HG03135 (cell line): ENCODE data around the gene PTCD3.

Experiments used
- ATAC-seq: cut with Tn5 transposase; IDR thresholded peaks from one replicate; pipeline ENCODE4 v1.9.1; 2021; ENCODE audit warnings: mild to moderate bottlenecking, moderate library complexity; ENCODE audit not compliant: unreplicated experiment

PTCD3 gene

DNA sequence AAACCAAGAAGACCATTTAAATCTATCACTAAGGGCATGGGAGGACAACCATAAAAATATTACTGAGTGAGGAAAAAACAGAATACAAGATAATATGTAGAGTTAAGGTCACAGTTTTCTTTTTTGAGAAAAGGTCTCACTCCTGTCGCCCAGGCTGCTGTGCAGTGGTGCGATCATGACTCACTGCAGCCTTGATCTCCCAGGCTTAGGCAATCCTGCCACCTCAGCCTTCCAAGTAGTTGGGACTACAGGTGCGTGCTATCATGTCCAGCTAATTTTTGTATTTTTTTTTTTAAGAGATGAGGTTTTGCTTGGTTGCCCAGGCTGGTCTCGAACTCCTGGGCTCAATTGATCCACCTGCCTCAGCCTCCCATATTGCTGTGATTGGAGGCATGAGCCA is 24.3 kb upstream of the PTCD3 start:
- ATAC-seq = no peak

DNA sequence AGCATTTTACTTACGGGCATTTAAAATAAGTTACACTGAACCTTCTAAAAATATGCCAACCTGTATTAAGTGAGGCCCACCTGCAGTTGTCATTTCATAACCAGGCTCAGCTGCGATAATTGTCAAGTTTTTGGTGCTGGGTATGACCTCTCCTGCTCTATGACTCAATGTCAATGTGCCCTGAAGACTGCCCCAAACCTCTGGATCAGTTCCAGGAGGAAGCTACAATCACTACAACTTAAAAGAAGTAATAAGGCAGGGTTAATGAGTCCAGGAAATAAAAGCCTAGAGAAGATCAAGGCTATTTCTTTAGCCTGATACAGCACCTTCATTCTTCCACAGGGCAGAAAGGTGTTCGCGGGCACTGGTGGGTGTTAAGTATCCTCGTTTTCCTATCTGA is 23.3 kb upstream of the PTCD3 start:
- ATAC-seq = no peak

DNA sequence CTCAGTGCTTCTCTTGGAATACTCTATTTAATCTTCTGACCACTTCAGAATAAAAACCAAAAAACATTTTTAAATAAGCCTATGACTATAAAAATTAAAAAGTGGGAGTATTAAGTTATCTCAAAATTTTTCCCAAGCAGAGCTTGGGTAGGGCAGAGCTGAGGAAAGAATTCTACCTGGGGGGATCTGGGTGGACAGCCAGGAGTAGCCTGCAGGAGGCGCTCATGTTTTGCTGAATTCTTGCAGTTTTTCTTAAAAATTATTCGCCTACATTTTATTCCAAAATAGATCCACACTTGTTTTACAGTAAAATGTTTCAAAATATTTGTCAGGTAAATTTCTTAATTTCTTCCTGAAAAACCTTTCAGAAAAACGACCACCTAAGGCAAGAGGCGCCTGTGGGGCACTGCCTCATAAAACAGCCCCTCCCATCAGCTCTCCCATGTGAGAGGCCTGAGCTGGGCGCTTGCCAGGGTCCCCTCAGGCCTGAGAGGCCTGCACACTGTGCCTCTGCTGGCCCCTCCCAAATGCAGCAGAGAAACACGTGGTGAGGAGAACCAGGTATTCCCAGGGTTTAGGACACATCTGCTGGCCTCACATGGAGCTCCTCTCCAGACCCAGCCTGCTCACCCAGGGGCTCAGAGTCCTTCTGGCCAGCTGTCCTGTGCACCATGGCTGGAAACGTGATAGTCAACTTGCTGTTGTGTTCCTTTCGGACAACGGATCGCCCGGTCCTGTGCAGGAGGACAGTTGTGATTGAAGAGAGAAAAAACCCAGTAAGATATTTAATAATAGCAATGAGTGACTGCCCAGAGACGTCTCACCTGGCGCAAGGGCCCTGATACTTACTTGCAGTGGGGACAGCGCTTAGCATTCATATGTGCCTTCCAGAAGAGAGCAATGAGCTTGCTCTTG is 17.8 kb upstream of the PTCD3 start:
- no peak for ATAC-seq

DNA sequence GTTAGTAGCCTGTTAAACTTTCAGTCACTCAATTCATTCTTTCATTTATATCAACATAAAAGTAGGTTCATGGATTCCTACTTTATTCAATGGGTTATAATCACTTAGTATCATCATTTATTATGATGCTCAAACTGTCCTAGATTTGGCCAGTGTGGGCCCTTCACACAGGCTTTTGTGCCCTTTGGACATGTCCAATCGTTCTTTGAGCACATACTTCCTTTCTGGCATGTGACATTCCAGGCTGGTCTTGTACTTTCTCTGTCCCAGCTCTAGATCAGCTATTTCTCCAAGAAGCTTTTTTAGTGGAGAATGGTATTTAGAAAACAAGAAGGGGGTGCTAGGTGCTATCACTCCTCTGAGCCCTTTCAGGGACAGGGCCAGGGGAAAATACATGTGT is 11.8 kb upstream of the PTCD3 start:
- ATAC-seq = no peak

DNA sequence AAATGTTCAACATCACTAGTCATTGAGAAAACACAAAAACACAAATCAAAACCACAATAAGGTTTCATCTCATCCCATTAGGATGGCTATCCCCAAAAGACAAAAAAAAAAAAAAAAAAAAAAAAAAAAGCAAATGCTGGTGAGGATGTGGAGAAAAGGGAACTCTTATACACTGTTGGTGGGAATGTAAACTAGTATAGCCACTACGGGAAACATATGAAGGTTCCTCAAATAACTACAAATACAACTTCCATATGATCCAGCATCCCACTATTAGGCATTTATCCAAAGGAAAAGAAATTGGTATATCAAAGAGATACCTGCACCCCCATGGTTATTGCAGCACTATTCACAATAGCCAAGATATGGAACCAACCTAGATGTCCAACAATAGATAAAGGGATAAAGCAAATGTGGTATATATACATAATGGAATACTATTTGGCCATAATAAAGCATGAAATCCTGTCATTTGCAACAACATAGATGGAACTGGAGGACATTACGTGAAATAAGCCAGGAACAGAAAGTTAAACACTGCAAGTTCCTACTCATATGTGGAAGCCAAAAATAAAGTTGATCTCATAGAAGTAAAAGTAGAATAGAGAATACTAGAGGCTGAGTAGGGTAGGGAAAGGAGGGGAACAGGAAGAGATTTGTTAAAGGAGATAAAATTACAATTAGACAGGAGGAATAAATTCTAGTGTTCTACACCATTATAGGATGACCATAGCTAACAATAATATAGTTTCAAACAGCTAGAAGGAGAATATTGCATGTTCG is 8.7 kb upstream of the PTCD3 start:
- no peak for ATAC-seq

DNA sequence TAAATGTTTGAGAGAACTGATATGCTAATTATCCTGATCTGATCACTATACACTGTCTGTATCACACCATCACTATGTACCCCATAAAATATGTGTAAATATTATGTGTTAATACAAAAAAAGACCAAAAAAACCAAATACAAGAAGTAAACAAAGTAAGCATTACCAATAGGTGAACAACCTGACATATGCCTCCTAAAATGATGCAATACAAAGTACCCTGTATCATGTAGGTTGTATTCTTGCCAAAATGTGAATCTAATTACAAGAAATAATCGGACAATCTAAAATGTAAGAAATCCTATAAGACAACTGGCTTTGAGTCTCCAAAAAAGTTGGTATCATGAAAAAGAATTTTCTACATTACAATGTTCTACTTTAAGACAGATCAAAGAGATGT is 8.1 kb upstream of the PTCD3 start:
- ATAC-seq = no peak

DNA sequence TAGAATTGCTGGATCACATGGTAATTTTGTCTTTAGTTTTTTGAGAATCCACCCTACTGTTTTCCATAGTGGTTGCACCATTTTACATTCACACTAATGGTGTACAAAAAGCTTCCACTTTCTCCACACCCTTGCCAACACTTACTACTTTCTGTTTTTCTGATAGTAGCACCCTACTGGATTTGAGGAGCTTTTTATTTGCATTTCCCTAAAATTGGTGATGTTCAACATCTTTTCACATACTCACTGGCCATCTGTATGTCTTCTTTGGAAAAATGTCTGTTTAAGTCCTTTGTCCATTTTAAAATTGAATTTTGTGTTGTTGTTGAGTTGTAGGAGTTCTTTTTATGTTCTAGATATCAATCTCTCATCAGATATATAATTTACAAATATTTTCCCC is 3.9 kb upstream of the PTCD3 start:
- ATAC-seq = no peak

DNA sequence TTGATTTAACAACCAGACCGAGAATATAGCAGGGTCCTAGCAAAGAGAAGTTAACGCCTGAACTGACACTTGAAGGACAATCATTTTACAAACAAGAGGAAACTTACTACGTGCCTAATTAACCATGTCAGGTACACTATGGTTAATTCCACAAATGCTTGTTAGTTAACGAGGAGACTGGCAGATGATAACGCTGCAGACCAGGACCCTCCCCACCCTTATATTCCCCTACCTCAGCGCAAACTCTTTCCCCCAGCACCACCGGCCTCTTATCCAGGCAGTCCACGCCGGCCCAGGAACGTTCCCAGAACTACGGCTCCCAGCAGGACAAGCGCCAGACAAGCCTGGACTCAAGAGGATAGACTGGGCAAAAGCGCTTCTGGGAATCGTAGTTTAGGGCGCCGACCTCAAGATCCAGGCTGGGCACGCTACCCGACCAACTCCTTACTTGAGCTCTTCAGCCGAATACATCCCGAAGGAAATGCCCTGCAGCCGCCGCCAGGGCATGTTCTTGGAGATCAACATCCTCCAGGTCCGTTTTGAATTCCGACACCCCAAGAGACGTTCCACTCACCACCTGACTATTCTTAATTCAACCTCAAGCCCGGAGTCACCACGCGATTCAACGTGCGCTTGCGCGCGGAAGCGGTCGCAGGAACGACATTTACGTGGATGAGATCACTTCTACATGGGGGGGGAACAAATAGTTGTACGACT is 625 bp upstream of the PTCD3 start, which contains the start of gene POLR1A:
POLR1A (minus strand) TSS at position 635 of the 717 bp plus-strand sequence; CDS start at position 525, 110 bp downstream.
- peak; percentile 75 for ATAC-seq

DNA sequence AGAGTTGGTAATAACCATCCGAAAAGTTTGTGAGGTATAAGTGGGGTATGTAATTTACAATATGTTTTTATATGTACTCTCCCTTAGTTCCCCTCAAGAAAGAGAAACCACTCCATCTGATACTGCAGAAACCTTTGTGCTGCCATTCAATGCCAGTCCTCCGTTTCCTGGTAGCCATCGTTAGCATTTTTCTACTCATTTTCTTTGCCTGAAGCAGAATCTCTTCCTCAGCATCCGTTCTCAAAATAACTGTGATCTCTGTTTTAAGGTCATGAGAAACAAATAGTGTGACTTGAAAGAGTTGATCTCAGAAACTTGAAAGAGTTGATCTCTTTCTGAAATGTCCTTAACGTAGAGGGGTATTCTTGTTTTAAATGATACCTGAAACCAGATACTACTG is 996 bp downstream of the PTCD3 start:
- ATAC-seq = no peak

DNA sequence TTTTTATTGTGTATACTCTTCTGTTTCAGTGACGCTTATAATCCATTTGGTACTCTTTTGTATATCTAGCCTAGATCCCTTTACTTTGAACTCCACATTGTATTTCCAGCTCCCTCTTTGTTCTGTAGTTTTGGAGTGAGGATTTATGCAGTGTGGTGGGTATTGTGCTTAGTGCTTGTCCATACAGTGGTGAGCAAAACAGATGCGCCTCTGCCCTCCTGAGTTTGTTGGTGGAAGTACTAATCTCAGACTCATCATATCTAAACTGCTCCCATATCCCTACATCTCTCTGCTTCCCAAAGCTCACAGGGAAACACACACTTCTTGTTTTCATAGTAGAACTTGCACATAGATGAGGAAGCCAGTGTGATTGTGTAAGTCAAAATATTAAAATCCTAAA is 12.1 kb downstream of the PTCD3 start:
- ATAC-seq = no peak

DNA sequence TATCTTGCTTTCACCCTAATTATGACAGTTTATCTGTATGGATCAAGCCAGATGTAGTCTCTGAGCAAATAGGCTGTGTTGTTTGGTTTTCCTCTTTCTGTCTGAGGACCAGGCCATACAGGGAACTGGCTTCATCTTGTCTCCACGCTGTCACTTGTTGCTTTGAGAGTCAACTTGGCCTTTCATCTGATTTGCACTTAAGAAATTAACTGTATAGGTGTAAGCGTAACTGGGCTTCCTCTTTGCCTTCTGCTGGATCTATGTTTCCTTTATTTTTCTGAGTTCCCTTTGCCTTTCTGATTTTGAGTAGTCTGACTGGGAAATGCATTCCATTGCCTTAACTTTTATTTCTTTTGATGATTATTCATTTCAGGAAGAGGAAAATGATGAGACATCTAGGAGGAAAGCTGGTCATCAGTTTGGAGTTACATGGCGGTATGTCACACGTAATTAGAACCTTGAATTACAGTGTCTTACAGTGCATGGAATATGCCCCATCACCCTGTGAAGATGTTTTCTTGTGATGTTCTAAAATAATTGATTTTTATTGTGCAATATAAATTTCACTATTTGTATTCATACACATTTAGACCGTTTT is 17.4 kb downstream of the PTCD3 start:
- ATAC-seq = no peak

DNA sequence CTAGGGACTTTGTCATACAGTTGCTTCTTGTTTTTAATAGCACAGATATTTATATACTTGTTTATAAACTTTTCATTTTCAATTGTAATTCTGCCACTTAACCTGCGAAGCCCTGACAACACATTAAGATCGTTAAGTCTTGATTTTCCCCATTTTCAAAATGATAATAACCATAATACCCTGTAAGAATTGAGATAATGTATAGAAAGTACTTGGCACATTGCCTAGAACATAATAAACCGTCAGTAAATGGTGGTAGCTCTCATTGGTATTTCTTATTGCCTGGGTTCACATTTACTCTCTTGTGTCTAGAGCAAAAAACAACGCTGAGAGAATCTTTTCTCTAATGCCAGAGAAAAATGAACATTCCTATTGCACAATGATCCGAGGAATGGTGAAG is 18.6 kb downstream of the PTCD3 start:
- ATAC-seq = no peak

DNA sequence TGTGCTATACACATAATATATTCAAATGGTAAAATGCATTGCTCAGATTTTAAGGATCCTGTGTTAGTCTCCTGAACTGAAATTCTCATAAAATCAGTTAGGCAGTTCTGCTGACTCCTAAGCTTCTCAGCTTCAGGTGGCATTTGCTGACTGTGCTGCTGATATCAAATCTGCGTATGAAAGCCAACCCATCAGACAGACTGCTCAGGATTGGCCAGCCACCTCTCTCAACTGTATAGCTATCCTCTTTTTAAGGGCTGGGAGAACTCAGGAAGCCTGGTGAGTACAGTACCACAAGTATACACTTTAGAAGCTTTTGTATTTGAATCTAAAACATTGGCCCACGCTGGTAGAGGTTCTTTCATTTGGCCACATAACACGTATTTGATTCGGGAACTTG is 28.7 kb downstream of the PTCD3 start:
- no peak for ATAC-seq

DNA sequence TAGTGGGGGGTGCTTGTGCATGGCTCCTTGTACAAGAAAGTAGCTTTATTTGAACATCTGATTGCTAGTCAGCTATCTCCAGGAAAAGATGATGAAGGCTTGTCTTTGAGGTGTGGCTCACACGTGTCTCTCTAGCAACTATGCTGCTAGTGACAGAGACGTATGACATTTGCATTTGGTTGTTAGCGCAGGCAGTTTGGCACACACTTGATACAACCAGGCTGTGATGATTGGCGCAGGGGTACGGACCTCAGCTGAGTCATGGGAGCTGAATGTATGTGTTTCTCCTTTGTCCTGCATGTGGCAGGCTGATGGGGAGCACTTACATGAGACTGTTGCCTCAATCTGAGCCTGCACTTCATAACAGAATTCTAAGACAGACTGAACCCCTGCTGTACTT is 29.6 kb downstream of the PTCD3 start:
- no peak for ATAC-seq

DNA sequence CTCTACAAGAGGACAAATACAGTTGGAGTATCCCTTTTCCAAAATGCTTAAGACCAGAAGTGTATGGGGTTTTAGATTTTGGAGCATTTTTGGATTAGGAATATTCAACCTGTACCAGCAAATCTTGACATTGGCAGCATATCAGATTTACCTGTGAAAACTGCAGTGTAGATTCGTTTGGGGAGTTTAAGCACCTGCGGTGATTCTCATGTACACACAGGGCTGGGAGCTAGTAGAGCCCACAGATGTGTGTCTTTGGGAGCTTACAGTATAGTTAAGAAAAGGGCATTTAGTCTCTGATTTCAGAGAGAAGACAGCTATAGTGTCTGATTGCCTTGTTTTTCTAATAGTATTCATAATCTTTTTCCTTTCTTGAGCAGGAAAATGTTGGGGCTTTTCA is 30.1 kb downstream of the PTCD3 start:
- no peak for ATAC-seq

DNA sequence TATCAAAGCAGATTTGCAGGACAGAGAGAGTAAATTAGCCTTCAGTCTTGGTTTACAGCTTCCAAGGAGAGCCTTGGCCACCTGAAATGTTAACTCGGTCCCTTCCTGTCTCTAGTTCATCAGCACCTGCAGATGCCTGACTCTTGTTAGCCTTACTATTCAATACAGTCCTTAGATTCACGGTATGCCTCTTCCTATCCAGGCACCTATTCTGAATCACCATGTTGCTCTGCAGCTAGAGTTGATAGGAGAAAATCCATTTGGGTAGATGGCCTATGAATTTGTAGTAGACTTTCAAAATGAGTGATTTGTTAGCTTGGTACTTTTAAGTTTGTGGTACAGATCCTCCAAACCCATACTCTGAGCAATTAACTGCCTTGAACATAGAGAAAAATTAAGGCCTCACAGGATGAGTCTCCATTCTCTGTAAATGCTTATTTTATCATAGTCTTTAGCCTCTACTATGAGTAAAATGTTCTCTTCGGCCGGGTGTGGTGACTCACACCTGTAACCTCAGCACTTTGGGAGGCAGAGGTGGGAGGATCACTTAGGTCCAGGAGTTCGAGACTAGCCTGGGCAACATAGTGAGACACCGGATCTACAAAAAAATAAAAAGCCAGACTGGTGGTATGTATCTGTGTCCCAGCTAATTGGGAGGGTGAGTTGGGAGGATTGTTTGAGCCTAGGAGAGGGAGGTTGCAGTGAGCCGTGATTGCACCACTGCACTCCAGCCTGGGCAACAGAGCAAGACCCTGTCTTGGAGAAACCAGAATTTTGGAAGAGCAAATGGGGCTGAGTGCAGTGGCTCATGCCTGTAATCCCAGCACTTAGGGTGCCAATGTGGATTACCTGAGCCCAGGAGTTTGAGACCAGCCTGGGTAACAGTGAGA is 32.9 kb downstream of the PTCD3 start:
- ATAC-seq = no peak

DNA sequence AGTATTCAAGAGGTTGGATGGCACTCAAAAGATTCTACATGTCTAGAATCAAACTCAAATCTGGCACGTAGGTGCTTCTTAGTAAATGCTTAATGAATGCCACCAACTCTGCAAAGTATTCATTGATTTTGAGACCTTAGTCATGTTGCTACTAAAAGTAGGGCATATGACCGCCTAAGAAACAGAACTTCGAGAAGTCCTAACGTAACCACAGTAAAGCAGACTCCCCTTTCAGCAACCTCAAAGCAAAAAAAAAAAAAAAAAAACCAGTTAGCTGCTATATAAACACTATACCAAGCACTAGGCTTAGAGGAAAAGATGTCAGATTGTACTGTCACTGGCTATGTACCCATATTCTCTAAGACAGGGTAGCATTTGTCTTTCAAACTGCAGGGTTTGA is 33.9 kb downstream of the PTCD3 start:
- ATAC-seq = no peak

DNA sequence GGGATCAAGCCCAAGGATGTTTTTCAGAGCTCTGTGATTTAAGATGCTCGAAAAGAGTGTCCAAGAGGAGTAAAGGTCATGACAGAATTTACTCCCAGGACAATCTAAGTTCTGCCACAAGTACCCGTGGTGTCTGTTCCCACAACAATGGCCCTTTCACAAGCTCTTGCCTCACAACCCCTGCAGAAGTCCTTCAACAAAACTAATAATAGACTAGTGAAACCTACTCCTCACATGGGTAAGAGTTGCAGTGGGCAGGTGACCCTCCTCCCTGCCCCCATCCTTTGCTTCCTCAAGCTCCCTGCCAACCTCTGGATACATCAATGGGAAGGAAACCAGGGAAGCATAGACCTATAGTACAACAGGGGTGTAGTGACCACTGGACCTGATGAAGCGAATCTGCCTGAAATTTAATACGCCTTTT is 34.9 kb downstream of the PTCD3 start:
- ATAC-seq = no peak

DNA sequence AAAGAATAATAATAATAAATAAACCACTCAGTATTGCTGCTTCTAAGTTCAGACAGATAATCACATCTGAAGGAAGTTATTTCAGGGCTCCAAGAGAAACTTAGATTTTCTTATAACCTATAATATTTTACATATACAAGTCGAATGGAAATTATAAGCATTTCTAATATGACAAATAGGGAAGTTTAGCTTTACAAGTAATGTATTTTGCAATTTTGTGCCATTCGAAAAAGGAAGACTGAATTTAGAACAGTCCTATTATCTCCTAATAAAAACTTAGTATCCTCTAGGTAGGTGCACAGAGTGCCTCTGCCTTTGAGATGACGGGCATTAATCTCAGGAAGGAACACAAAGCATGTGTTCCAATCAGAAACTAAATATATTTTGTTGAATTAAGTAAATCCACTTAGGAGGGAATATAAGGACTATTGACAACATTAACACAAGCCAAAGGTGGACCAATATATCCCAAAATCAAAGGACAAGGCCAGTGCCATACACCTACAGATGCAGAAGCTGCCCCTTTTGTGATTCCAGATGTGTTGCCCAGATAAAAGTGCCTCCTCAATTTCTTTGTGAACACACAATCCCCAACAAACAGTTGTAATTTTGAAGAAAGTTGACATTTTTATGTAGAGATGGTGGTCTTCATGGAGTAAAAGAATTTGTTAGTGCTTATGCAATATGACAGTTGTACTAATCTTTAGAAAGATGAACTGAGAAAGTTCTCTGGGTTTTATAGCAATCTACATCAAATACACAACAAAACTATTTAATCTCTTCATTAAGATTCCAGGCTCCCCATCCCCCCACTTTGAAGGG is 36.6 kb downstream of the PTCD3 start:
- ATAC-seq = no peak
